NCI-H2196 (cell line): ENCODE measurements around the gene PKDREJ.
A peak's percentile ranks its signal among the peaks of the same experiment; 100 is the strongest.
"Not testable (repeated sequence)": the region's sequence is repeated elsewhere in the genome, so short reads cannot be mapped to it uniquely, and the experiment has no call there.

Source experiments
- DNase-seq: peaks from one replicate; lab custom pipeline; 2025; ENCODE audit not compliant: unreplicated experiment; lab: John Stamatoyannopoulos, UW

The PKDREJ gene, protein sequence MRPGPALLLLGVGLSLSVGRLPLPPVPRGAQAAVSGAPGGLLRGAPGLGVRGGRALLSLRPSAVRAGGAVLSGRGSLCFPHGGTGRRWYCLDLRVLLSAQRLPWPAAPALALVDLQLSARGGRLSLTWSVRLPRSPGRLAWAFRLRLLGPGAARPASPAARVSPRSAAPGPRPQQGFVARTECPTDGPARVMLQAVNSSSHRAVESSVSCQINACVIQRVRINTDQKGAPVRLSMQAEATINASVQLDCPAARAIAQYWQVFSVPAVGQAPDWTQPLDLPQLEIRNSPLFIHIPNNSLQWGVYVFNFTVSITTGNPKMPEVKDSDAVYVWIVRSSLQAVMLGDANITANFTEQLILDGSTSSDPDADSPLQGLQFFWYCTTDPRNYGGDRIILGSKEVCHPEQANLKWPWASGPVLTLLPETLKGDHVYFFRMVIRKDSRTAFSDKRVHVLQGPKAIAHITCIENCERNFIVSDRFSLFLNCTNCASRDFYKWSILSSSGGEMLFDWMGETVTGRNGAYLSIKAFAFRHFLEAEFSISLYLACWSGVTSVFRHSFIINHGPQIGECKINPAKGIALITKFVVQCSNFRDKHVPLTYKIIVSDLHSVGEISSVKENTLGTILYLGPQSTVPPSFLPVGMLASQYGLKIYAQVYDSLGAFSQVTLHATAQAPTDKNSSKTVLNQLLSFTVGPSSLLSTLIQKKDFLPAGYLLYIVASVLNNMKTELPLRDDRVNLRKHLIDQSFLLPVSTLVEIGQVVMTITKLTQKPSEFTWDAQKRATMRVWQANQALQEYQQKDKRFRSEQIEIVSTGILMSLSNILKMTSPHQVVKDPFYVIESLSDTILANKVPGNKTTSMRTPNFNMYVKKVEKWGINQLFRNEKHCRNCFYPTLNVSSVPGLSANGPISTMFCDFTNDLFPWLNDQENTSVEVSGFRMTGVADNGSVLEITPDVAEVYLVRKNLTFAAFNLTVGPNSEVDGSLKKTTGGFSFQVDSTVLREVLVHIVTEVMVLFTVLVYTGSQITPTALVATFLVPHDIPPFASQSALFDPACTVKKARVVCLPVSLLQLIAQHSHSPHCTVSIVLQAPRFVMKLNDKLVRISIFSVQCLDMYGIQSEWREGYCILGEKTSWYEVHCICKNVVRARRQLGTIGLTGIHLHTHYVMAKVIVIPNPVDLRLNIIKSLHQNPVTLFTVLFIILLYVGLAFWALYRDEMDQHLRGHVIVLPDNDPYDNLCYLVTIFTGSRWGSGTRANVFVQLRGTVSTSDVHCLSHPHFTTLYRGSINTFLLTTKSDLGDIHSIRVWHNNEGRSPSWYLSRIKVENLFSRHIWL (N-terminal part only)

DNA sequence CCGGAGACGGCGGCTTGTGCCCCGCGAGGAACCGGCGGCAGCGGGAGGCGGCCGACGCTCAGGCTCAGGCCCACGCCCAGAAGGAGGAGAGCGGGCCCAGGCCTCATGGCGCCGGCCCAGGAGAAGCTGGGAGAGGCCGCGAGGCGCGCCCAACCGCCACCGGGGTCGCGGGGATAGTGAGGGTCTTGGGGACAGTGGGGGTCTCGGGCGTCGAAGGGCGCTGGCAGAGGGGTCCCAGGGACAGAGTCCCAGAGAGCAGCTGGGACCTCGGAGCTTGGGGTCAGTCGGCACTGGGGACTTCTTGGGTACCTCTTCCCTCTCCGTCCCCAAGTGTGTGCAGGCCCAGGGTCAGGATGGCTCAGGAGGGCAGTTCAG lies at the start of gene PKDREJ:
PKDREJ (minus strand) TSS at position 128 of the 375 bp plus-strand sequence; CDS start at position 107, 21 bp downstream.
- no peak for DNase-seq

DNA sequence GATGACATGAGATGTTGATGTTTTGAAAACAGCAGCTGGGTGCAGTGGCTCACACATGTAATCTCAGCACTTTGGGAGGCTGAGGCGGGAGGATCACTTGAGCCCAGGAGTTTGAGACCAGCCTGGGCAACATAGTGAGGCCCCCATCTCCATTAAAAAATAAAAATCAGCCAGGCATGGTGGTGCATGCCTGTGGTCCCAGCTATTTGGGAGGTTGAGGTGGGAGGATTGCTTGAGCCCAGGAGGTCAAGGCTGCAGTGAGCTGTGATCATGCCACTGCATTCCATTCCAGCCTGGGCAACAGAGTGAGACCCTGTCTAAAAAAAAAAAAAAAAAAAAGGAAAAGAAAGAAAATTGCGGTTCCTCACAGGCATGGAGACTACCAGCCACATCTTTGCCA lies 49.7 kb upstream of the PKDREJ start:
- not testable (repeated sequence) for DNase-seq

DNA sequence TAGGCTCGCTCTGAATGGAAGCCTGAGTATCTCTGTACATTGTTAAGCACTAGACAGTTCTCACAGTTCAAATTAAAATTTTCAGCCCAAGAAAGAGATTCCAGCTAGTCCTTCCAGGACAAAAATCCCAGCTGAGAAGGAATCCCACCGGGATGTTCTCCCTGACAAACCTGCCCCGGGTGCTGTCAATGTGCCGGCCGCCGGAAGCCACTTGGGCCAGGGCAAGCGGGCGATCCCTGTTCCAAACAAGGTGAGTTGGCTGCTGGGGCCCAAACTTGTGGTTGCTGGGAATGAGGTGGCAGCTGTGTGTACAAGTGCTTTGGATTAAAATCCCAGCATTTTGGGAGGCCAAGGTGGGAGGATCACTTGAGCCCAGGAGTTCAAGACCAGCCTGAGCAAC lies 48.9 kb upstream of the PKDREJ start:
- DNase-seq = no peak

DNA sequence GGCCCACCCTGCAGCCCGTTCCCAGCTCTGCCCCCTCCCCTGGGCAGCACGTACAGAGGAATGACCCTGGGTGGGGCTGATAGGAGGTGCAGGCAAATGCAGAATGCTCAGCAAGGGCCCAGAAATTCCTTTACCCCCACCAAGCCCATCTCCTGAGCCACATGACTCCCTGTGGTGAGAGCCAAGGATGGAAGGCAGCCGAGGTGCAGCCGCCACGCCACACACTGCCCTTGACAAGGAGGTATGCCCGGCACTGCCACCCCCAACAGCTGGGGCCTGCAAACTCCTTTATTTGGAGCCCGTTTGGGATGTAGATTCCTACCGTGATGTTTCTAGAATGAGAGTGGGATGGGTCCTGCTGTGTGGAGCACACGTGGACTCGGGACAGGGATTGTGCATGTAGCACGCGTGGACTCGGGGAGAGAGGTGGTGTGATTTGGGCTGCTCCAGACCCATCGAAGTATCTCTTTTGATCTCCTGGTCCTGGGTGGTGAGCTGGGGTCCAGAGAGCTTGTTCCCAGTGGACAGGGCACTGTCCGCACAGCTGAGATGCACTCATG lies 46.5 kb upstream of the PKDREJ start:
- no peak for DNase-seq

DNA sequence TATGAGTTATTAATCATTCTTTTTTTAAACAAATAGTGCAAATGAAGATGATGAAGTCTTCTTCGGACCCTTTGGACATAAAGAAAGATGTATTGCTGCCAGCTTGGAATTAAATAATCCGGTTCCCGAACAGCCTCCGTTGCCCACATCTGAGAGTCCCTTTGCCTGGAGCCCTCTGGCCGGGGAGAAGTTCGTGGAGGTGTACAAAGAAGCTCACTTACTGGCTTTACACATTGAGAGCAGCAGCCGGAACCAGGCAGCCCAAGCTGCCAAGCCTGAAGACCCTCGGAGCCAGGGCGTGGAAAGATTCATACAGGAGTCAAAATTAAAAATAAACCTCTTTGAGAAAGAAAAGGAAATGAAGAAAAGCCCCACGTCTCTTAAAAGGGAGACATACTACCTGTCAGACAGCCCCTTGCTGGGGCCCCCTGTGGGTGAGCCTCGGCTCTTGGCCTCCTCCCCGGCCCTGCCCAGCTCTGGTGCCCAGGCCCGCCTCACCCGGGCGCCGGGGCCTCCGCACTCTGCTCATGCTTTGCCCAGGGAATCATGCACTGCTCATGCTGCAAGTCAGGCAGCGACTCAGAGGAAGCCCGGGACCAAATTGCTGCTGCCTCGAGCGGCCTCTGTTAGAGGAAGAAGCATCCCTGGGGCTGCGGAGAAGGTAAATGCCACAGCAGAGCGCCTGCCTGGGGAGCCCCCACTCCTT lies 45.3 kb upstream of the PKDREJ start:
- no peak for DNase-seq

DNA sequence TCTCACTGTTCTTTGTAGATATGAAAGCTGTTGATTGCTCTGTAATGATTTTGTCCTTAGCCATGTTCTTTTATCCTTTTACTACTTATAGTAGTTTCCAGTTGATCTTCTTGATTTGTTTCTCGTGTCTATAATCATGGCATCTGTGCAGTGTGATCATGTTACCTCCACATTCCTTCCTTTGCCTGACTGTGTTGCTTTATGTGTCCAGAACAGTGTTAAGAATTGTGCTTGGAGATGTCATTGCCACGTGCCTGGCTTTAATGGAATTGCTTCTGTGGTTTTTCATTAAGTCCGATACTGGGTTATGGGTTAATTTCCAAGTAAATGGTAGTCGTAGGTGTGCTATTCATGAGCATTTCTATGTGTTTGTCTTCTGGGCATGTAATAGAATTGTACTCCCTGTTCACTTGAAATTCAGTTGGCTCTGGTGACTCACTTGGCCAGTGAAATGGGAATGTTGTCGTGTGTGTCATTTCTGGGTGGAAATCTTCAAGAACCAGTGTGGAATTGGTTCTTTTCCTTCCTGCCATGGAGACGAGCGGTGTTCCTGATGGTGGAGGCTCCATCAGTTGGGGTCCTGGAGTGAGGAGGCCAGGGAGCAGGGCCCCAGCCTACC lies 40.3 kb upstream of the PKDREJ start:
- DNase-seq = no peak

DNA sequence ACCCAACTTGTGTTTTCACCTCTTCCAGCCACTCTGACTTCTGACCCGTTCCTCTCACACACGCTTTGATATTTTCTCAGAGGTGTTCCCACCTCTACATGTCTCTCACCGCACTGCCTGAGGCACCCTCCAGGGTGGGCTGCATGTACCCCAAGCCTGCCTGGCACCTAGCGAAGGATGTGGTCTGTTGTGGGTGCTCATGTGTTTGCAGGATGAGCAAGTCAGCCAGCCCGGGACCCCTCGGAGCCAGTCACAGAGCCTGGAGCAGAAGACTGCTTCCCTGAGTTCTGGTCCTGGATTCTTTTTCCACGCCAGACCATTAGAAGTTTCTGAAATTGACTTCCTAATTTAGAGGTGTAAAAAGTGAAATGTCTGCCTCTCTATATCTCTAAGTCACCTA lies 37.3 kb upstream of the PKDREJ start:
- DNase-seq = no peak

DNA sequence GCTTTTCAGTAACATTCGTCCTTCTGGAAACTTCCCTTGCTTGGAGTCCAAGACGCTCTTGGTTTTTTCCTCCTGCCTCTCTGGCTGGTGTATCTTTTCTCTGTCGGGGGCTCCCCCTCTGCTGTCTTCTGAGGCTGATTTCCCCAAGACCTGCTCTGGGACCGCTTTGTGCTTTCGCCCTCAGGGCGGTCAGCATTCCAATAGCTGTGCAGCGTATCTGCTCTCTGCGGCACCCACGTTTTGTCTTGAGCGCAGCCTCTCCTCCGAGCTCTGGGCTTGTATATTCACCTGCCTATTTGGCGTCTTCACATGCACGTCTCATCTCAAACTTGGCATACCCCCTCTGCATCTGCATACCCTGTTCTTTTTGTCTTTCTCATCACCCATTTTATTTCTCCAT lies 36.0 kb upstream of the PKDREJ start:
- no peak for DNase-seq

DNA sequence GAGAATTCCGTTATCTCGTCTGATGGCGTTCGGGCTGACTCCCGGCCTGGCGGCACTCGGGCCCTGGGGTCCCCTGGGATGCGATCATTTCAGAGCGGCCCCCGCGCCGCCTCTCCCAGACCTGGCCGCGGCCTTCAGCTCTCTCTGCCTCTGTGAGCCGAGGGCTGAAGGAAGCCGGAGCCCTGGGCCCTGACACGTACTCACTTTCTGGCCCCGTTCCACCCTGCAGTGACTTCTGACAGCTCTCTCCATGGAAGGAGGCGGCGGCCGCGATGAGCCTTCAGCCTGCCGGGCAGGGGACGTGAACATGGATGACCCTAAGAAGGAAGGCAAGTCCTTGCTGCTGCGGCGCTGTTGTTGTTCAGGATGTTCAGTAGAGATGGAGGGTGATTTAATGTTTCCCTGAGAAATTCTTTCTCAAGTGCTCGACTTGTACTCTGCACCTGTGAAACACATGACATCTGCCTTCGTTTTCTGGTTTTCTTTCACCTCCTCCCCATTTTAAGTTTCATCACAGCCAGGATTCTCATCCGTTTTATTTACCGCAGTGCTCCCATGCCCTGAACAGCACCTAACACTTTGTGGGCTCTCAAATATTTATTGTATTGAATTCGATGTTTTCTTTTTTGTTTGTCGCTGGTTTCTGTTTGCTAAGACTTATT lies 34.1 kb upstream of the PKDREJ start:
- no peak for DNase-seq

DNA sequence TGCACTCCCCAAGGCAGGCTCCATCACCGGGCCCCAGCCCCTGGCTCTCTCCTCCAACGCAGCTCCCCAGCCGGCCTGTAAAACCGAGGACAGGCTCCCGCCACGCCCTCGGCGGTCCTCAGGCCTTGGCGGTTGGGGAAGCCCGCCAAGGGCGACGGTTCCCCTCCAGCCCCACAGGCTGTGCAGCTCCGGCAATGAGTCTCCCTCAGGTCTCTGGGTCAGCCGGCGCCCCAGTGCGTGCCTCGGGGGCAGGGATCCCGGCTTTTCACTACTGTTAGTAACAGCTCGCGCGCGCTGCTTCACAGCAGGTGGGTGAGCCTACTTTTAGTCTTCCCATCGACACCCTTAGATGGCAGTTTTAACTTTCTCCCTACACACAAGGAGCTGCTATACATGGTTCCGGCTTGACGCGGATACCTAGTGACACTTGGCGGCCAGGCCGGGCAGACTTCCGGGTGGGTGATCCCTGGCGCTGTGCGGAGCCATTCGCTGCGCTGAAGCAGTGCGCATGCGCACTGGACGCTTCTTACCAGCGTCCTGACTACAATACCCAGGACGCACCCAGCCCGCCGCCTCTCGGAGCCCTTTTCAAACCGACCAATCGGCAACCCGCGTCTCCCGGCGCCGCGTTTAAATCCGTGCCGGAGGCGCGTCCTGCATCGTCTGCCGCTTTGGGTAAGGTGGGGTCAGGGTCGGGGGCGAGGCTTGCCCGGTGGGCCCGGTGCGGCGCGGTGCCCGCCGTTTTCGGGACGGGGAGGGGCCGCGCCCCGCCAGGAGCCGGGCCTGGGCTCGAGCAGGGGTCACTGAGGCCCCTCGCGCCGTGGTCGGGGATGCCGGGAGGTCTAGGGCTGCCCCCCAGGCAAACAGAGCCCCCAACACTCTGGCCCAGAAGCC lies 33.4 kb upstream of the PKDREJ start, which contains the start of gene GTSE1:
GTSE1 (plus strand) TSS at position 614 of the 894 bp plus-strand sequence. CDS start 531 bp downstream, outside the sequence.
- peak; percentile 99 for DNase-seq

DNA sequence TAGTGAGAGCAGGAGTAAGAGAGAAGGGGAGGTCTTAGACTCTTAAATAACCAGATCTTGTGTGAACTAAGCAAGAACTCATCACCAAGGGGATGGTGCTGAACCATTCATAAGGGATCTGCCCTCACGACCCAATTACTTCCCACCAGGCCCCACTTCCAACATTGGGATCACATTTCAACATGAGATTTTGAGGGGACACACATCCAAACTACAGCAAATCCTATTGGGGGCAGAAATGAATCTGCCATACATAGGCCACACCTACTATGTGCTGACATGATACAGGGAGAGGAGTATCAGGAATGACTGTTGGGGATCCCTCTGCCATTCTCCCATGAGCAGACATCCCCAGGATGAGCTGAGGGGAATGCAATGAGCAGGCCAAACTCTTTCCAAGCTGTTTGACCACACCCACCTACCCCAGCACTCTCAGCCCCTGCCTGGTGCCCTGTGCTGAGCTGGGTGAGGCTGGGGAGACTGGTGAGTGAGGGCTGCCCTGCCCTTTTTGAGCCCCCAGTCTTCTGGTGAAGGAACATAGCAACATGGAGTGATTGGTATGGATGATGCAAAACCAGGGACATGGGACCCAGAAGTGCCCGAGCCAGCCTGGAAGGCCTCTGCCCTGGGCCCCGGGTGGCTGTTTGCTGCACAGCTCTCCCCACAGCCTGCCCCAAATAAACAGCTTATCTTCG lies 32.3 kb upstream of the PKDREJ start:
- DNase-seq = no peak

DNA sequence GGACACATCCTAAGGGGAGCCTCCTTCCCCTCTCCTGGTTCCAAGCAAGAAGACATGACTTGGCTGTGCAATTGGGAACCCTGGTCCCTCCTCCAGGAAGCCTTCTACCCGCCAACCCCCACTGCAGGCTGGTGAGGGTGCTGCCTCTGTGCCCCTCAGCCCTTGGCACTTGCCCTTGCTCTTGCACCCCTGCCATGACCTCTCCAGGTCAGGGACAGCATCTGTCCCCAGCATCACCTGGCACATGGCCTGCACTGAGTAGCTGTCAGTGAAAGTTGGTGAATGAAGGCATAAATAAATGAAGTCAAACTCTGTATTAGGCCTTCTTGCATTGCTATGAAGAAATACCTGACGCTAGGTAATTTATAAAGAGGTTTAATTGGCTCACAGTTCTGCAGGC lies 31.6 kb upstream of the PKDREJ start:
- no peak for DNase-seq

DNA sequence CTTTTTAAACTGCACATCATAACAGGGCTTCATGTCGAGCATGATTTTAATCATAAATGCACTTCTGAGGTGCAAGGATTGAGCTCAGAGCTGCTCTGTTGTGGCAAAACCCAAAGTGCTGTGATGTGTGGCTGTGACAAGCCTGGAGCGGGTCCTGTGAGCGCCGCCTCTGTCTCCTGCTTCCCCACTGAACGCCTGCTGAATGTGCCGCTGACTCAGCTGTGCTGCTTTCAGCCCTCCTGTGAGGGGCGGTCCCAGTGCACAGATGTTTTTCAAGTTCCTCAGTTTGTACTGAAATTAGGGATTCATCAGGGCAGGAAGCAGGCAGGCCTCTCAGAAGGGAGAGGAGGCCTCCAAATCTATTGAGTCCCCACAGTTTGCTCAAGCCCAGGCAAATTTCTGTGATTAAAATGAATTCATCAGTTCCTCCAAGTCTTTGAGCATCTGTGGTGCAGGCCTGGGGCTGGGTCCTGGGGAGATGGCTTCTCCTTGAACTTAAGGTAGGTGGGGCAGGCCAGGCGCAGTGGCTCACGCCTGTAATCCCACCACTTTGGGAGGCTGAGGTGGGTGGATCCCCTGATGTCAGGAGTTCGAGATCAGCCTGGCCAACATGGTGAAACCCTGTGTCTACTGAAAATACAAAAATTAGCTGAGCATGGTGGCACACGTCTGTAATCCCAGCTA lies 30.6 kb upstream of the PKDREJ start:
- DNase-seq = no peak

DNA sequence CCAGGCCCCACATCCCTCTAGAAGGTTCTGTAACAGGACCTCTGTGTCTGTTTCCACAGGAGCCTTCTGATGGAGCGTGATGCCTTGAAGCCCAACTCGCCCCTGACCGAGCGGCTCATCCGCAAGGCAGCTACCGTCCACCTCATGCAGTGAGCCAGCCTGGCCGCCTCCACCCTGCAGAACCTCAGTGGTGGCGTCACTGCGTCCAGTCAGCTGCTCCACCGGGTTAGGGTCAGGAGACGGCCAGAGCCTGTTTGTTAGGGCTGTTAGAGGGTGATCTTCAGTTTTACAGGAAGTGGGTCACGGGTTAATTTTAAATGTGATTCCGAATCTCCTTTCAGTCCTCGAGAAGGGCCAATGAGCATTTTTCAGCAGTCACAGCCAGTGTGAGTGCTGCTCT lies 29.6 kb upstream of the PKDREJ start:
- DNase-seq = no peak

DNA sequence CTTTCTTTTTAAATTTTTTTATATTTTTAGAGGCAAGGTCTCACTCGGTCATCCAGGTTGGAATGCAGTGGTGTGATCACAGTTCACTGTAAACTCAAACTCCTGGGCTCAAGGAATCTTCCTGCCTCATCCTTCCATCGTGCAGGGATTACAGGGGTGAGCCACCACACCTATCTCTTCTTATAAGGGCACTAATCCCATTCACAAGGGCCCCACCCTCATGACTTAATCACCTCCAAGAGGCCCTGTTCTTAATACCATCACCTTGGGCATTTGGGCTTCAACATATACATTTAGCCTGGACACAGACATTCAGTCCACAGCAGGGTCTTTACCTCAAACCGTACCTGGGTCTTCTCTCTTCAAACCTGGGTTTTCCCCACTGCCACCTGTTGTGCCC lies 29.0 kb upstream of the PKDREJ start:
- no peak for DNase-seq

DNA sequence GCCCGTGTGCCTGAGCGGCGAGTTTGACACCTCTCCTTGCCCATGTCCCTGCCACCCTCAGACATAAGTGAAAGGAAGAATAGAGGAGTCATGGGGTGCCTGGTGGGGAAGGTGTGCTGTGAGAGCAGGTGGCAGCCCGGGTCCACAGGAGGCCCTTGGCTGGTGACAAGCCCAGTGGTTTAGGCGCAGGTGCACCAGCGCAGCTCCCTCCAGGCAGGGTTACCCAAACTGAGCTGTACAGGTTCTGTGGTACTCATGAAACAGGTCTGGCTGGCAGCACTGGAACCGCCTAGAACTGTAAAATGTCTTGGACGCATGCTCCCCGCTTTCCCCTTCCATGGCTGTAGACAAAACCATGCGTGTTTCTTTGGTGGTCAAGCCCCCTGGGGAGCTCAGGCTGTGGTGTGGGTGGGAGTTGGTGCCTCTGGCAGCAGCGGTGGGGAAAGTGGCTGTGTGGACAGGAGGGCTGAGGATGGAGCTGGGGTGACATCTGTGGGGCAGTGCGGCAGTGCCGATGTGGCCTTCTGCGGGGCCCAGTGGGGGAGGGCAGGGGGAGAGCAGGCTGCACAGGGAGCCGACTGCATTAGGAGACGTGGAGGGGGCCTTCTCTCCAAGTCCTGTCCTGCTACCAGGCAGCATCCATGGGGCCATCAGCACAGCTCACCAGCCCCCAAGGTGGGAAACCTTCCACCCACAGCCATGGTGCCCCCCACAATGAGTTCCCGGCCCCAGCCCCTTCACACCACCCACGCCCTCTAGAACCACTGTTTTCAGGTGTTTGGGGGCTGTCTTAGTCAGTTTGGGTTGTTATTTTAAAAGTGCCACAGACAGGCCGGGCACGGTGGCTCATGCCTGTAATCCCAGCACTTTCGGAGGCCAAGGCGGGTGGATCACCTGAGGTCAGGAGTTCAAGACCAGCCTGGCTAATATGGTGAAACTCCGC lies 28.0 kb upstream of the PKDREJ start:
- DNase-seq = no peak
